Measurements from ENCODE around the gene TMEM238L. TPM values are rescaled to one million over a fixed set of nuclear protein-coding genes. Genes with fewer than 3 reads are reported as not detected.

TMEM238L gene
- total and polyA plus RNA-seq, 2 of the 4 experiments (the other 2 are of a cell fraction): not detected

DNA sequence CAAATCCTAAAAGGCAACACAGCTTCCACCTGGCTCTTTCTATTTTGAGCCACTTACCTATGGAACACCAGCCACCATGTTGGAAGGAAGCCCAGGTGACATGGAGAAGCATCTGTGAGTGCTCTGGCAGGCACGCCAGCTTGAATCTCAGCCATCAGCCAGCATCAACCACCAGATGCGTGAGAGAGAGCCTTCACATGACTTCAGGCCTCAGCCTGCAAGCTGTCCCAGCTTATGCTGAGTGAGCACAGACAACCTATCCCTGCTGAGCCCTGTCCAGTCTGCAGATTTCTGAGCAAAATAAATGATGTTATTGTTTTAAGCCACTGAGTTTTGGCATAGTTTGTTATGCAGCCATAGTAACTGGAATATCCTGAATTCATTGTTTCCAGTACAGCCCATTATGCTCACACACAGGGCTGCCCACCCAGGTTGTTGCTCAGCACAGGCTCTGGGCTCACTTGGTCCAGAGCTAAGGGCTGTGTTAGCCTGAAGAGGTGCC is 35.1 kb downstream of the TMEM238L start:
- TF ChIP-seq, protein P1, sequence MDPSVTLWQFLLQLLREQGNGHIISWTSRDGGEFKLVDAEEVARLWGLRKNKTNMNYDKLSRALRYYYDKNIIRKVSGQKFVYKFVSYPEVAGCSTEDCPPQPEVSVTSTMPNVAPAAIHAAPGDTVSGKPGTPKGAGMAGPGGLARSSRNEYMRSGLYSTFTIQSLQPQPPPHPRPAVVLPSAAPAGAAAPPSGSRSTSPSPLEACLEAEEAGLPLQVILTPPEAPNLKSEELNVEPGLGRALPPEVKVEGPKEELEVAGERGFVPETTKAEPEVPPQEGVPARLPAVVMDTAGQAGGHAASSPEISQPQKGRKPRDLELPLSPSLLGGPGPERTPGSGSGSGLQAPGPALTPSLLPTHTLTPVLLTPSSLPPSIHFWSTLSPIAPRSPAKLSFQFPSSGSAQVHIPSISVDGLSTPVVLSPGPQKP (IDR thresholded peaks at IDR 0.05; ENCODE audit: borderline replicate concordance, low read depth, low read length): no peak
- TF ChIP-seq RAD21 (IDR thresholded peaks at IDR 0.05; ENCODE audit: low read length): no peak
- TF ChIP-seq, protein P2, sequence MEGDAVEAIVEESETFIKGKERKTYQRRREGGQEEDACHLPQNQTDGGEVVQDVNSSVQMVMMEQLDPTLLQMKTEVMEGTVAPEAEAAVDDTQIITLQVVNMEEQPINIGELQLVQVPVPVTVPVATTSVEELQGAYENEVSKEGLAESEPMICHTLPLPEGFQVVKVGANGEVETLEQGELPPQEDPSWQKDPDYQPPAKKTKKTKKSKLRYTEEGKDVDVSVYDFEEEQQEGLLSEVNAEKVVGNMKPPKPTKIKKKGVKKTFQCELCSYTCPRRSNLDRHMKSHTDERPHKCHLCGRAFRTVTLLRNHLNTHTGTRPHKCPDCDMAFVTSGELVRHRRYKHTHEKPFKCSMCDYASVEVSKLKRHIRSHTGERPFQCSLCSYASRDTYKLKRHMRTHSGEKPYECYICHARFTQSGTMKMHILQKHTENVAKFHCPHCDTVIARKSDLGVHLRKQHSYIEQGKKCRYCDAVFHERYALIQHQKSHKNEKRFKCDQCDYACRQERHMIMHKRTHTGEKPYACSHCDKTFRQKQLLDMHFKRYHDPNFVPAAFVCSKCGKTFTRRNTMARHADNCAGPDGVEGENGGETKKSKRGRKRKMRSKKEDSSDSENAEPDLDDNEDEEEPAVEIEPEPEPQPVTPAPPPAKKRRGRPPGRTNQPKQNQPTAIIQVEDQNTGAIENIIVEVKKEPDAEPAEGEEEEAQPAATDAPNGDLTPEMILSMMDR (conservative IDR thresholded peaks at IDR 0.05; ENCODE audit: low read depth, low read length): no peak
- no peak for TF ChIP-seq CHD1 (IDR thresholded peaks at IDR 0.05; ENCODE audit: low read depth, low read length)
- TF ChIP-seq MXI1 (IDR thresholded peaks at IDR 0.05; ENCODE audit: borderline replicate concordance, low read depth, low read length): no peak
- no peak for TF ChIP-seq FOS (IDR thresholded peaks at IDR 0.05; ENCODE audit: low read depth, low read length)
- no peak for TF ChIP-seq SMC3 (IDR thresholded peaks at IDR 0.05; ENCODE audit: low read depth, low read length)
- TF ChIP-seq RFX5 (IDR thresholded peaks at IDR 0.05; ENCODE audit: low read depth, low read length): no peak
- no peak for TF ChIP-seq BHLHE40 (IDR thresholded peaks at IDR 0.05; ENCODE audit: low read depth, low read length)
- no peak for TF ChIP-seq MAZ (IDR thresholded peaks at IDR 0.05; ENCODE audit: borderline replicate concordance, low read depth, low read length)
- TF ChIP-seq POLR2A (IDR thresholded peaks at IDR 0.05; ENCODE audit: low read depth, low read length): no peak
- TF ChIP-seq, protein P3, sequence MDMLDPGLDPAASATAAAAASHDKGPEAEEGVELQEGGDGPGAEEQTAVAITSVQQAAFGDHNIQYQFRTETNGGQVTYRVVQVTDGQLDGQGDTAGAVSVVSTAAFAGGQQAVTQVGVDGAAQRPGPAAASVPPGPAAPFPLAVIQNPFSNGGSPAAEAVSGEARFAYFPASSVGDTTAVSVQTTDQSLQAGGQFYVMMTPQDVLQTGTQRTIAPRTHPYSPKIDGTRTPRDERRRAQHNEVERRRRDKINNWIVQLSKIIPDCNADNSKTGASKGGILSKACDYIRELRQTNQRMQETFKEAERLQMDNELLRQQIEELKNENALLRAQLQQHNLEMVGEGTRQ (IDR thresholded peaks at IDR 0.05; ENCODE audit: low read depth, low read length): no peak
- no peak for TF ChIP-seq MAFK (IDR thresholded peaks at IDR 0.05; ENCODE audit: low read depth, low read length)
- TF ChIP-seq RCOR1 (IDR thresholded peaks at IDR 0.05; ENCODE audit: insufficient replicate concordance, low read length): no peak
- no peak for TF ChIP-seq CEBPB (IDR thresholded peaks at IDR 0.05; ENCODE audit: low read depth, low read length)
- TF ChIP-seq NFE2L2 (IDR thresholded peaks at IDR 0.05; ENCODE audit: low read depth, low read length): no peak
- H3K9ac ChIP-seq (ENCODE audit: low read depth, low read length): no peak overlapping the region
- no peak overlapping the region for H3K4ac ChIP-seq (ENCODE audit: low read depth, low read length)
- dilution Hi-C loops (cut with HindIII; ENCODE audit: low sequenced_read_pairs, unreplicated experiment): no loop called here
- no peaks in the 10 kb centered on the region for H3K4me1 ChIP-seq (ENCODE audit: control insufficient read depth, insufficient read depth, low read length)
- ATAC-seq (ENCODE audit: low read depth) (no peak), DNase-seq (no peak)
- H4K20me1 ChIP-seq (ENCODE audit: insufficient read depth, low read length): no peaks in the 10 kb centered on the region
- H4K91ac ChIP-seq (ENCODE audit: insufficient read depth, low read depth, low read length): no peak overlapping the region
- H3K14ac ChIP-seq (replicated peaks; ENCODE audit: low read depth, low read length): no peak overlapping the region
- no peak overlapping the region for H3K18ac ChIP-seq (ENCODE audit: low read depth, low read length)
- ChIA-PET POLR2A (ENCODE audit: unreplicated experiment) (no interaction called here), CTCF (no interaction called here)
- no peak overlapping the region for H3K4me3 ChIP-seq (ENCODE audit: insufficient read depth, low read depth, low read length)
- no peaks in the 10 kb centered on the region for H3K36me3 ChIP-seq (ENCODE audit: control insufficient read depth, insufficient read depth, low read length)
- no peaks in the 10 kb centered on the region for H3K79me1 ChIP-seq (ENCODE audit: low read depth in 1 of 2, low read length in 2 of 2)
- no peak overlapping the region for H2BK15ac ChIP-seq (ENCODE audit: low read depth, low read length)
- no peaks in the 10 kb centered on the region for H3K9me1 ChIP-seq (ENCODE audit: insufficient read depth, low read length)
- no peak overlapping the region for H4K8ac ChIP-seq (ENCODE audit: low read depth in 2 of 2, low read length in 2 of 2)
- H2BK120ac ChIP-seq (ENCODE audit: low read depth, low read length): no peak overlapping the region
- H3K56ac ChIP-seq (ENCODE audit: extremely low read depth, insufficient read depth, low read length): no peak overlapping the region
- no peak overlapping the region for H3K27ac ChIP-seq (ENCODE audit: insufficient read depth, low read length)
- H3K23ac ChIP-seq (ENCODE audit: low read depth, low read length): no peak overlapping the region
- no TSS peak for BruUV-seq (replicated peaks)
- in situ Hi-C loops (cut with MboI; ENCODE audit: low sequenced_read_pairs): no loop called here
- H3K27me3 ChIP-seq (ENCODE audit: control insufficient read depth, insufficient read depth, low read length): no peaks in the 10 kb centered on the region
- H4K5ac ChIP-seq (ENCODE audit: low read depth, low read length): no peak overlapping the region
- H2AK9ac ChIP-seq (replicated peaks; ENCODE audit: low read depth, low read length, poor library complexity): no peak overlapping the region
- no peaks in the 10 kb centered on the region; the same call in 1 of the 2 replicates for H3K9me3 ChIP-seq (ENCODE audit: control insufficient read depth, insufficient read depth, low read length)
- no peak overlapping the region for H2AK5ac ChIP-seq (ENCODE audit: low read depth, low read length)
- no CpG with 5 or more reads among the region's 2 CpGs for WGBS, 2 experiments (ENCODE audit: extremely low coverage in 2 of 2, insufficient read length in 1 of 2)
- H2AFZ ChIP-seq (replicated peaks; ENCODE audit: low read length, poor library complexity): no peak overlapping the region
- intact Hi-C loops (cut with micrococcal nuclease): no loop called here
- H2BK5ac ChIP-seq (ENCODE audit: low read depth, low read length, poor library complexity, severe bottlenecking): no peak overlapping the region
- H2BK20ac ChIP-seq (ENCODE audit: low read depth, low read length): no peak overlapping the region
- no peak overlapping the region for H3K4me2 ChIP-seq (ENCODE audit: low read depth, low read length)

Data from IMR-90 (cell line).